ENCODE measurements around the gene HBS1L.

The HBS1L gene

DNA sequence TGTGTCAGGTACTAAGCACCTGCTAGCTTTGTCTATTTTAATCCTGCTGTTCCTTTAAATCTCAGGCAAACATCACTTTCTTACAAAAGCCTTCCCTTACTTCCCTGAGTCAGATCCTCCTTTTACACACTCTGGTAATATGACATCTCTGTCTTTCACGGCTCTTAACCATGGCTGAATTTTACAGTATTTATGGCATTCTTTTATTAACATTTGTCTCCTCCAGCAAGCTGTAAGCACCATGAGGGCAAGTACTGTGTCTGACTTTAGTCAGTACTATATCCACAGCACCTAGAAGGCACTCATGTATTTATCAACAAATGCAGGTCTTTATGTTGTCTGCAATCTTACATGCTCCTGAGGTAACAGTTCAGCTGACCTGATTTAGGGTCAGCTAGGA lies 33.7 kb upstream of the HBS1L start:
- CTCF ChIA-PET = interaction anchor here (0.7 to 4.8 kb wide), 17 partner anchors 8 to 102 kb away, joined by 3 to 36 read pairs (median 5); partner anchors contain the start of gene HBS1L
- POLR2A ChIA-PET = interaction anchor here (0.6 to 1.1 kb wide), 3 partner anchors 33 to 93 kb away, joined by 3 to 12 read pairs (median 3); partner anchors contain the start of genes HBS1L and MYB
- no peak for DNase-seq (ENCODE audit: extremely low spot score)
- TF ChIP-seq, protein P1, sequence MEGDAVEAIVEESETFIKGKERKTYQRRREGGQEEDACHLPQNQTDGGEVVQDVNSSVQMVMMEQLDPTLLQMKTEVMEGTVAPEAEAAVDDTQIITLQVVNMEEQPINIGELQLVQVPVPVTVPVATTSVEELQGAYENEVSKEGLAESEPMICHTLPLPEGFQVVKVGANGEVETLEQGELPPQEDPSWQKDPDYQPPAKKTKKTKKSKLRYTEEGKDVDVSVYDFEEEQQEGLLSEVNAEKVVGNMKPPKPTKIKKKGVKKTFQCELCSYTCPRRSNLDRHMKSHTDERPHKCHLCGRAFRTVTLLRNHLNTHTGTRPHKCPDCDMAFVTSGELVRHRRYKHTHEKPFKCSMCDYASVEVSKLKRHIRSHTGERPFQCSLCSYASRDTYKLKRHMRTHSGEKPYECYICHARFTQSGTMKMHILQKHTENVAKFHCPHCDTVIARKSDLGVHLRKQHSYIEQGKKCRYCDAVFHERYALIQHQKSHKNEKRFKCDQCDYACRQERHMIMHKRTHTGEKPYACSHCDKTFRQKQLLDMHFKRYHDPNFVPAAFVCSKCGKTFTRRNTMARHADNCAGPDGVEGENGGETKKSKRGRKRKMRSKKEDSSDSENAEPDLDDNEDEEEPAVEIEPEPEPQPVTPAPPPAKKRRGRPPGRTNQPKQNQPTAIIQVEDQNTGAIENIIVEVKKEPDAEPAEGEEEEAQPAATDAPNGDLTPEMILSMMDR (IDR thresholded peaks at IDR 0.05; ENCODE audit: control extremely low read depth, extremely low read depth, low read depth, missing control alignments) = no peak

- ChIA-PET CTCF (interaction anchor here (0.7 to 4.8 kb wide), 24 partner anchors 9 to 103 kb away, joined by 3 to 36 read pairs (median 4); partner anchors contain the start of gene HBS1L), POLR2A (interaction anchor here (0.7 to 1.1 kb wide), 2 partner anchors 33 to 93 kb away, joined by 3 read pairs; partner anchors contain the start of genes HBS1L and MYB)
- TF ChIP-seq, protein P1 (IDR thresholded peaks at IDR 0.05; ENCODE audit: control extremely low read depth, extremely low read depth, low read depth, missing control alignments) = no peak
- no peak for DNase-seq (ENCODE audit: extremely low spot score)
Measured at GRCh38 chr6:135087803-135088202, 33.2 kb upstream of the HBS1L start.

DNA sequence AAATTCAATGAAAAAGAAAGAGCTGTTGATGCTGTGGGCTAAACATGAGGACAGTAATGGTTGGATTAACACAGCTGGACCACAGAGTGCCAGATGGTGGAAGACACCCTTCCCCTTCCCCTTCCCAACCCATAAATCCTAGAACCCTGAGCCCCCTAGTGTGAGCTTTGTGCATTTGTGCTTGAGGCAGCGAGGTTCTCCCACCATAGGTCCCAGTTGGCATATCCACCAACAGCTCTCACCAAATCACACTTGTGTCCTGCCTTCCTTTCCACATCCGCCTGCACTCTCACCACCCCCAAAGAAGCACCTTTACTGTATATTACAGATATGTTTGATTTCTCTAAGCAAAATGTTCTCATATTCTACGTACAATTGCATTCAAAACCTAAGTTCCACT lies 32.8 kb upstream of the HBS1L start:
- TF ChIP-seq, protein P1 (IDR thresholded peaks at IDR 0.05; ENCODE audit: control extremely low read depth, extremely low read depth, low read depth, missing control alignments) = peak; percentile 35
- POLR2A ChIA-PET = interaction anchor here (1.1 kb wide), 1 partner anchor 33 kb away, joined by 3 read pairs; the partner anchor contains the start of gene HBS1L
- DNase-seq (ENCODE audit: extremely low spot score) = no peak
- CTCF ChIA-PET = interaction anchor here (0.7 to 4.8 kb wide), 19 partner anchors 12 to 813 kb away, joined by 3 to 36 read pairs (median 4); partner anchors contain the start of gene HBS1L

- ChIA-PET CTCF (interaction anchor here (0.6 to 4.8 kb wide), 15 partner anchors 10 to 104 kb away, joined by 3 to 36 read pairs (median 4); partner anchors contain the start of gene HBS1L), POLR2A (no interaction called here)
- TF ChIP-seq, protein P1 (IDR thresholded peaks at IDR 0.05; ENCODE audit: control extremely low read depth, extremely low read depth, low read depth, missing control alignments) = no peak
- DNase-seq (ENCODE audit: extremely low spot score) = no peak
Measured at GRCh38 chr6:135086414-135086764, 31.8 kb upstream of the HBS1L start.

DNA sequence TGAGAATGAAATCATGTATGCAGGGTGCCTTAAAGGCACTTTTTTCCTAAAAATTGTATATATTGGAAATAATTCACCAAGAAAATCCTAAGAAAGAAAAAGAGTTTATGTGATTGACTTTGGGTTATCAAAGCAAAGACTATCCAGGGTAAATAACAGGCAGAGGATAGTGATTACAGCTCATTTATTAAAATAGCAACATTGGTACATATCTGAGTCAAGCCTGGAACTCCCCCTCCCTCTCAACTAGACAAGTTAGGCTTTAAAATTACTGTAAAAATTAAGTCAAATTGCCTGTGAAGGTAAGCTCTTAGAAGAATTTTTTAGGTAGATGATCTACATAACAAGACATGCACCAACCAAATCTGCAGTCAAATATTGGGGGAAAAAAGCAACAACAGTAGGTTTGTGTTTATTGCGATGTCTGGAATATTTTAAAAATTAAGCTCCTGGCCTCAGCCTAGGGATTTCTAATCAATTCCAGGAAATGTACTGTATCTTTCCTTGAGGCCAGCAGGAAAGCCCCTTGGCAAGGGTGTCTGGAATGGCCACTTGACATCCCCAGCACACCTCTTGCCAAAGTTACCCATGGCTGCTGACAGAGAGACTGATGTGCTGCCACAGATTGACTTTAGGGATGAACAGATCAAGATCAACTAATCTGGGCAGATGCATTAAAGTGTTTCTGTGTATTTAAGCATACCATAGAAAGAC lies 31.2 kb upstream of the HBS1L start:
- CTCF ChIA-PET = interaction anchor here (1.0 to 4.8 kb wide), 11 partner anchors 10 to 98 kb away, joined by 3 to 36 read pairs (median 7); partner anchors contain the start of gene HBS1L
- POLR2A ChIA-PET = interaction anchor here (0.6 to 0.7 kb wide), 2 partner anchors 29 to 95 kb away, joined by 3 read pairs; partner anchors contain the start of gene MYB
- DNase-seq (ENCODE audit: extremely low spot score) = no peak
- TF ChIP-seq, protein P1 (IDR thresholded peaks at IDR 0.05; ENCODE audit: control extremely low read depth, extremely low read depth, low read depth, missing control alignments) = no peak

- DNase-seq (ENCODE audit: extremely low spot score) = no peak
- ChIA-PET CTCF (interaction anchor here (1.2 to 4.8 kb wide), 4 partner anchors 9 to 99 kb away, joined by 3 to 36 read pairs (median 19); partner anchors contain the start of gene HBS1L), POLR2A (no interaction called here)
- TF ChIP-seq, protein P1 (IDR thresholded peaks at IDR 0.05; ENCODE audit: control extremely low read depth, extremely low read depth, low read depth, missing control alignments) = no peak
Measured at GRCh38 chr6:135084916-135085269, 30.3 kb upstream of the HBS1L start.

All from GM10248 (cell line).